GM12872 (cell line): ENCODE measurements around the gene DAO.

Experiments used
- CTCF ChIP-seq: IDR thresholded peaks from 3 replicates; pipeline ENCODE4 v1.5.1; 2011; ENCODE audit warnings: low read depth, mild to moderate bottlenecking, low read length, moderate library complexity; ENCODE audit not compliant: insufficient read depth

DAO gene

GRCh38 chr12:108899145-108899544 is 19.3 kb downstream of the DAO start:
- no peak for TF ChIP-seq CTCF

- no peak for TF ChIP-seq CTCF
Observed at GRCh38 chr12:108905725-108906124, 25.8 kb downstream of the DAO start.

GRCh38 chr12:108906971-108907370 is 27.1 kb downstream of the DAO start:
- TF ChIP-seq CTCF, result no peak

- TF ChIP-seq CTCF, result no peak
Observed at GRCh38 chr12:108907839-108908351, 28.0 kb downstream of the DAO start.

GRCh38 chr12:108910336-108910735 is 30.4 kb downstream of the DAO start:
- TF ChIP-seq CTCF, result no peak

- no peak for TF ChIP-seq CTCF
Observed at GRCh38 chr12:108911915-108912314, 32.0 kb downstream of the DAO start.

- TF ChIP-seq CTCF, result no peak
Observed at GRCh38 chr12:108912361-108912760, 32.5 kb downstream of the DAO start.
